Endometrial microvascular endothelial cells (primary cell): ENCODE measurements around the gene PTPRN. TPM values are rescaled to one million over a fixed set of nuclear protein-coding genes. Genes with fewer than 3 reads are reported as not detected.
"Not testable (repeated sequence)": the region's sequence is repeated elsewhere in the genome, so short reads cannot be mapped to it uniquely, and the experiment has no call there.

Experiments
- in situ Hi-C: cut with HindIII; loops from 2 replicates; pipeline ENCODE4 v1.10.0; 2017; ENCODE audit warnings: low sequenced_read_pairs, low pct_unique_long_range_greater_than_20kb; ENCODE audit errors: inconsistent ontology term
- total RNA-seq: library from RNA; depleted of rRNA; stranded (reverse); fragments of >200 nt; gene quantifications from one replicate; pipeline ENCODE4 v1.2.3, GENCODE V29; 2015; ENCODE audit errors: inconsistent ontology term

Gene PTPRN
- total RNA-seq, 1 donor from 2014 or later, result not detected

DNA sequence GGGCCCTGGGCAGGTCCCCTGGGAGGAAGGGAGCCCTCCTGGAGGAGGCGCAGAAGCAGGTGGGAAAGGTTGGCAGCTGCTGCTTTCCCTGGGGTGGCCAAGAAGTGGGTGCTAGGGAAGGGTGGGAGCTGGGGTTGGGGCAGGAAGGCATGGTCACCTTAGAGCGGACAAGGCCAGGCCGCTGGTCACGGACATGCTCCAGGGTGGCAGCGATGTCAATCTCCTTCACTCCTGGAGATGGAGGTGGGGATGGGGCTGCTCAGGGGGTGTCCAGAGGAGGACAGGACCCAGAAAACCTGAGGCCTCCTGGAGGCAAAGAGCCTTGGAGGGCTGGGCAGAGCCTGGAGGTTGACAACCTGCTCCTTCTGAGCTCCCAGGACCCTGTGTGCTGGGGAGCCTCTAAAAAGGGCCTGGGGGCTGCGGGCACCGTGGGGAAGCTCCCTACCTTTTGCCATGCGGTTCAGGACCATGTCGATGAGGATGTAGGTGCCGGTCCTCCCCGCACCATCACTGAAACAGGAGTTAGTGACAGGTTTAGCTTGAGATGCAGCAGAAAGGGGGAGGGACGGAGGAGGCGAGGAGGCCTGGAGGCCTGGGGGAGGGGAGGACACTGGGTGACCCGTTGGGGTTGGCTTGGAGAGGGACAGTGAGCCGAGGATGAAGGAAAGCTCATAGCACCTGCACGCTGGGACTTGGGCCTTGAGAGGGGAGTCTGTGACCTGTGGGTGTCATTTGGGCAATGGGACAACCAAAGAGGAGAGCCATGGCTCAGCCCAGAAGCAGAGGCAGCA lies 18.6 kb downstream of the PTPRN start:
- in situ Hi-C loops, result no loop called here

DNA sequence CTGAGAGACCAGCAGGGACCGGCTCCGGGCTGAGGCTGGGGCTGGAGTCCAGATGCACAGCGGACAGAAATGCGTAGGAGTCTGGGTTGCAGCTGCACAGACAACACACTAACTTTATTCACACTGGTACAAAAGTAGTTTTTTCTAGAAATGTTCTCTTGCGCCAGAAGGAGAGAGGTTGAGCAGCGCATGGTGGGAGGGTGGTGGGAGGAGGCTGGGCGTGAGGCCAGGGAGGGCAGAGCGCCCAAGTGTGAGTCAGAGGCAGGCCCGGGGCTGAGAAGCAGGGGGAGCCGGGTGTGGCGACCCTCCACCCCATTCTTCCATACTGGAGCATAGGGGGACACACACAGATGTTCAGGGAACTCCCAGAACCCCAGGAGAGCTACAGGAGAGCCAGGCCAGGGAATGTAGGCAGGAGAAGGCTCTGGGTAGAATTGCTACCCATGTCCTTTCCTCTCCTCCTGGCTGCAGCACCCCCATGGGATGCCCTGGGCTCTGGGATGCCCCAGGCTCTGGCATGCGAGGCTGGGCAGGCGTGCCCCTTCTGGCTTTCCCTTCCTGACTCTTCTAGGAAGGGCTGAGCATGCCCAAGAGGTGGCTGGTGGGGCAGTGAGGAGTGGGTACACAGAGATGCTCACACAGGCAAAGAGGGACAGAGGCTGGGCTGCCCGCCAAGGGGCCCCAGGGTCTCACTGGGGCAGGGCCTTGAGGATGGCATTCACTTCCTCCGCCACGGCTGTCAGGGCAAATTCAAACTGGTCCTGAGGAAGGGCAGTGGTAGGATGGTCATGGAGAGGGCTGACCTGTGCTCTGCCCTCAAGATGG lies 19.5 kb downstream of the PTPRN start:
- in situ Hi-C loops, result no loop called here

- in situ Hi-C loops, result no loop called here
Observed at GRCh38 chr2:219289195-219289536, 20.0 kb downstream of the PTPRN start.

GRCh38 chr2:219287580-219288265 lies 21.5 kb downstream of the PTPRN start:
- in situ Hi-C loops, result no loop called here

- in situ Hi-C loops, result not testable (repeated sequence)
Observed at GRCh38 chr2:219287116-219287440, 22.1 kb downstream of the PTPRN start.

DNA sequence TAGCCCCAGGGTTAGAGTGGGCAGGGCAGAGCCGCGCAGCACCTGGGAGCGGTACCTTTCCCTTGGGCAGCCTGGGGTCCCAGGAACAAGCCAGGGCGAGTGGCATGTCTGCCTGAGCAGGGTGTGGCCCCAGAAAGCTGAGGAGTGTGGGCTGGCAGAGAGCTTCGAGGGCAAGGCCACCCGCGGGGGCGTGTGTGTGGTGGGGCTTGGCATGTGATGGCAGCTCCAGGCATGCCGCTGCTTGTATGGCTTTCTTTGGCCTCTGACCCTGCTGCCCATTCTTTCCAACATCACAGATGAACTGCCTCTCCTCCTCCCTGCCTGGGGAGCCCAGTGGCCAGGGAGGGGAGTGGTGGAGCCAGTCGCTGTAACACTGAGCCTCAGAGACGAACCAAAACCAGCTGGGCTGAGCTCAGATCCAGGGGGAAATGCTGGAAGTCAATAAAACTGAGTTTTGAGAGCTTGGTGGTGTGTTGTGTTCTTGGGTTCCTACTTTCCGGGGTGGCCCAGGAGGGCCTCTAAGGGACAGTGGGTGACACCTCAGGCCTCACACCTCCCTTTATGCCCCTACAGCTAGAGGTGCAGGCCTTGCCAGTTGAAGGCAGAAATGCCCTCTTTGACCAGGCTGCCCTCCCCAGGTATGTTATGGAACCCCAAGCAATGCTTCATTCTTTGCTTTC lies 22.6 kb downstream of the PTPRN start:
- in situ Hi-C loops, result no loop called here

DNA sequence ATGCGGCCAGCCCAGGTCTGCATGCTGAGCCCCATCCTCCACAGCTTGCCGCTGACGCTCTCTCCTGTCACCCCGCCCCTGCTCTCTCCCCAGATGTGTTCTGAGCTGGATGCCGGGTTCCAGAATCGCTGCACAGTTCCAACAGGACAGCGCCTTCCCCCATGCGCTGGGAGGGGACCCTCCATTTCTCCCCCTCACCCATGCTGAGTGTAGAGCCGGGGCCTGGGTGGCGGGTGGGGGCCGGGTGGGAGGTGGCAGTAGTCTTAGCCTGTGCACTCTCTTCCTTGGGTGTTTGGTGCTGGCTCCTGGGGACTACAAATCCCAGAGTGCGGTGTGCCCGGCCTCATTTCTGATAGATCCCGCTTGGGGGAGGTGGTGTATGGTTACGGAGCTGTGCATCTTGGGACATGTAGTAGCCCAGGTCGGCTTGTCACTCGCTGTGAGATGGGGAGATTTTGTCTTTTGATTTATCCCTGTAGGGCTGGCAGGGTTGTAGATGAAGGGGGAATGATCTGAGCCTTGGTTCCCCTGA lies 23.2 kb downstream of the PTPRN start:
- in situ Hi-C loops, result no loop called here

DNA sequence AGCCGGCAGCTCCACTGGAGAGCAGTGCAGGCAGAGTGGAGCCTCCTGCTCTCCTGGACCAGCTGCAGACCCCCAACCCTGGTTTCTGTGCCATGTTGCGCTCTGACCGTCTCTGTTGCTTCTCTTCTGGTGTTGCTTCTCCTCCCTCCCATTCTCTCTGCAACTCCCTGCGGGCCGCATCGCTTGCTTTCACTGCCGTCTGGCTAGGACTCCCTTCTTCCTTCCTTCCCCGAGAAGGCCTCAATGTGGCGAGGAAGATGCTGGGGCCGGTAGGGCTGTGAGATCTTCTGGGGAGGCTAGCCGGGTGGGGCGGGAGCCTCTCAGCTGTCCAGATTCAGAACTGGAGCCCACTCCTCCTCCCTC lies 23.8 kb downstream of the PTPRN start:
- in situ Hi-C loops, result no loop called here

DNA sequence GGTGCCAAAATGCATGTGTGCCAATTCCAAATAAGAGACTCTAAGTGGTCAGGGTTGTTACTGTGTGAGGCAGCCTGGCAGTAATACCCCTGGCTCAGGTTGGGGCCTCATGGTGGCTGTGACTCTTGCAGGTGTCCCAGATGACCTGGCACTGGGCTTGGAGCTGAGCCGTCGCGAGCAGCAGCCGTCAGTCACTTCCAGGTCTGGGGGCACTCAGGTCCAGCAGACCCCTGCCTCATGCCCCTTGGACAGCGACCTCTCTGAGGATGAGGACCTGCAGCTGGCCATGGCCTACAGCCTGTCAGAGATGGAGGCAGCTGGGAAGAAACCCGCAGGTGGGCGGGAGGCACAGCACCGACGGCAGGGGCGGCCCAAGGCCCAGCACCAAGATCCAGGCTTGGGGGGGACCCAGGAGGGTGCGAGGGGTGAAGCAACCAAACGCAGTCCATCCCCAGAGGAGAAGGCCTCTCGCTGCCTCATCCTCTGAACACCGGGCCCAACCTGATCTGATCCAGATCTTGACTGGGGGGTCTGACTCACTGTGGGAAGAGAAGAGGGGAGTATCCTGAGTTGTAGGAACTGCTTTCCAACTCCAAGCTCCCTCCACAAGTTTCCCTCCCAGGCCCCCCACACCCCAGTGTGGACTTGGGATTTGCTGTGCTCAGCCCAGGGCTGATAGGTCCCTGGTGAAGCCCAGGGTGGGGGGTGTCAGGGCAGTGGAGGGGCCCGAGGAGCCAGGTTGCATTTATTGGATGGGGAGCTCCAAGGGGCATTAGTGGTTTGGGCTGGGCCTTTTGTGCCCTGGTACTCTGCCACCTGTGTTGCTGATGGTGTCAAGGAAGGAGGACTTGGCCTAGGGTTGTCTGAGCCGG lies 24.5 kb downstream of the PTPRN start:
- in situ Hi-C loops, result no loop called here

DNA sequence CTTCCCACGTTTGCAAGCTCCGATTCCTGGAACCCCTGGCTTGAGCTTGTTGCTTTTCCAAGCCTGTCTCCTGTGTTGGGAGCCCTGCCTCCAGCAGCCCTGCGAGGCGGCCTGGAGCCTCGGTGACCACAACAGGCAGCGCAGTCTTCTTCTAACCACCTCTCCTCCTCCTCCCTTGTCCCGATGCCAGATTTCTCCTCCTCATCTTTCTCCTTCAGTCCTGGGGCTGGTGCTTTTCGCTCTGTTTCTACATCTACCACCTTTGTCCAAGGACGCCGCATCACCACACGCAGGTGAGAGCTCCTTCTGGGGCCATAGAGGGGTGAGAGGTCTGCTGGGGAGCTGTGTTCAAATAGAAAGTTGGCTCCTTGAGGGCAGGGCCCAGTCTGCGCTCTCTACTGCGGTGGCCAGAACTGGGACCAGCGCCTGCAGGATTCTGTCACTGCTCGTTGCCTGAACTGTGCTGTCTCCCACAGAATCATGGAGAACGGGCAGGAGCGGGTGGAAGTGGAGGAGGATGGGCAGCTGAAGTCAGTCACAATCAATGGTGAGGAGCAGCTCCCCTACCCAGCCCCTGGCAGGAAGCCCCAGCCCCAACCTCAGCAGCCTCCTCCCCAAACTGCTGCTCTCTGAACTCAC lies 26.1 kb downstream of the PTPRN start:
- in situ Hi-C loops, result no loop called here

GRCh38 chr2:219282375-219282774 lies 26.8 kb downstream of the PTPRN start:
- in situ Hi-C loops, result no loop called here

GRCh38 chr2:219281588-219281987 lies 27.6 kb downstream of the PTPRN start:
- in situ Hi-C loops, result no loop called here

GRCh38 chr2:219280651-219281050 lies 28.6 kb downstream of the PTPRN start:
- in situ Hi-C loops, result no loop called here

DNA sequence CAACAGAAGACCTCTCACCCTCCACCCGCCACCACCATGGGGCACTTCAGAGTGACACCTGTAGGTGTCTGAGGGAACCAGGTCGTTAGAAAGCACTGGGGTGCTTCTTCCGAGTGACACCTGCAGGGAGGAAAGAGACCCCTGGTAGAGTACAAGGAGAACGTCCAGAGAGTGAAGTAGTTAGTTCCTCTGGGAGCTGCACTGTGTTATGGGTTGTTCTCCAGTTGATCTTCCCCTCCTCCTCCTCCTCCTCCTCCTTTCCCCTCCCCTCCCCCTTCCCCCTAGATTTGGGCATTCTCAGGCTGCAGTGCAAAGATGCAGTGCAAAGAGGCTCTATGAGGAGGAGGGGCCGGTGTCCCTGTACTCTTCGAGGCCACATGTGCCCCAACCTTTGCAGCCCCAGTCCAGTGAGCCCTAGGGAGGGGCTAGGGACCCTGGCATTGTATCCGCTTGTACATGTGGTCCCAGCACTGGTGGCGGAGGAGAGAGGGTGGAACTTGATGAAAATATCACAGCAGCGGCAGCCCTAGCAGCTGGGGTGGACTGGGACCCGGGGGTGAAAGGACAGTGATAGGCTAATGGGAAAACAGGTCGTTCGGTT lies 29.2 kb downstream of the PTPRN start:
- in situ Hi-C loops, result no loop called here

DNA sequence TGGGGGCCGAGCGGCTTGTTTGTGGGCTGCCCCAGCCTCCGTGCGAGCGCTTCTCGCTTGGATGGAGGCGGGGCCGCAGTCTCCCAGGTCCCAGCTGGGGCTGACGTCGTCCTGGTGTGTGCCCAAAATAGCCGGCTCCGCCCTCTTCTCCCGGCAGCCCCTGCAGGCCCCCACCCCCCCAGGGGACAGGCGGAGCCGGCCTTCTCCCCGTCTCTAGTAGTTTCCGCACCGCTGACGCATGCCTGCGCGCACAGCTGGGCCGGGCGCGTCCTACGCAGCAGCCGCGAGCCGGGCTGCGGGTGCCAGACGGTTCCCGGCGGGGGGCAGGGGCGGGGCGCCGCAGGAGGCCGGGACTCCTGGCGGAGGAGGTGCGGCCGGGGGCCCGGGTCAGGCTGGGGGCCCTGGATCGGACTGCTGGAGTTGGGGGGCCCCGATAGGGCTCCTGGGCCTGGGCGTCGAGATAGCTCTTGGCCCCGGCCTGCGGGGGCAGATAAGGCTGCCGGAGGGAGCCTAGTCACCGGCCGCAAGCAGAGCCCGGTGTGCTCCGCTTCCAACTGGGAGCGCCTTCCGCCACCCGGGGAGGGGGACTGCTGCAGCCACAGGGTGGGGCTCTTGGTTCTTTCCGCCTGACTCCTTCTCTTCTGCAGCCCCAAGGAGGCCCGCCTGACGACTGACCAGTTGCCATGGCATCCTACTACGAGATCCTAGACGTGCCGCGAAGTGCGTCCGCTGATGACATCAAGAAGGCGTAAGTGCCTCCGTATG lies 29.9 kb downstream of the PTPRN start, which contains the start of gene DNAJB2:
TSS of gene DNAJB2 (plus strand) at position 216 of the 765 bp plus-strand sequence. CDS start at position 684, 468 bp downstream.
- in situ Hi-C loops, result no loop called here

DNA sequence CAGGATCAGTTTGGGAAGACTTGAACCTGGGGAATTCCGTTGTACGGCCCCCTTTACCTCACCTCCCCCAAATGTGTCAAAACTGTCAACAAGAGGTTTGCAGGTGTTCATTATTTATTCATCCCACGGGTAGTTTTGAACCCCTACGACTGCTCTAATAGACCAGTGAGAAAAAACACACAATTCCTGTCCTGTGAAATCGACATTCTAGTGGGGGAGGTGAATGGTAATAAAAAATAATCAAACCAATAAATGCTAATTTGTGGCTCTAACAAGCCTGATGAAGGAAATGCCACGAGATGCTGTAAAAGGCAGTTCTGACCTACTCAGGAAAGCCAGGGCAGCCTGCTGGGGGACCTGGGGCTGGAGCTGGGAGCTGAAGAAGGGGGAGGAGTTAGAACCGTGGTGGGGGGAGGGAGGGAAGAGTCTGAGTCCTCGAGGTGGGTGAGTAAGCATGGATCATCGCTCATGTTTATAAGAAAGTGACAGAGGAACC lies 30.5 kb downstream of the PTPRN start:
- in situ Hi-C loops, result no loop called here
